Activated B cell treated with CpG ODN at 0.5 μM for 24 hours (primary cell): ENCODE measurements around the gene METTL13. TPM values are rescaled to one million over a fixed set of nuclear protein-coding genes. Genes with fewer than 3 reads are reported as not detected.

Experiments
- ATAC-seq: fragments of 200-7000 bp; cut with Tn5 transposase; one replicate; pipeline ENCODE4 v1.10.0; 2021; ENCODE audit warnings: low read depth, mild to moderate bottlenecking, moderate library complexity
- CTCF ChIA-PET: fragments of 350-600 bp; sonication (Branson Sonifier 250); formaldehyde crosslinking; loops from one replicate; lab custom pipeline; 2021; ENCODE audit warnings: antibody characterized with exemption; lab: Charles Lee
- POLR2A ChIA-PET: fragments of 350-600 bp; sonication (Branson Sonifier 250); formaldehyde crosslinking; loops from one replicate; lab custom pipeline; 2021; ENCODE audit warnings: antibody characterized with exemption; lab: Charles Lee
- DNase-seq: peaks from one replicate; pipeline ENCODE4 v3.0.0; 2022
- H3K27ac Mint-ChIP-seq: one replicate; pipeline ENCODE4 v1.8.0; 2020; ENCODE audit warnings: mixed read lengths
- H3K27me3 Mint-ChIP-seq: one replicate; pipeline ENCODE4 v1.8.0; 2021; ENCODE audit warnings: mixed read lengths
- H3K36me3 Mint-ChIP-seq: one replicate; pipeline ENCODE4 v1.8.0; 2021; ENCODE audit warnings: low read depth, mixed read lengths
- H3K4me1 Mint-ChIP-seq: one replicate; pipeline ENCODE4 v1.8.0; 2021; ENCODE audit warnings: mixed read lengths
- H3K4me3 Mint-ChIP-seq: one replicate; pipeline ENCODE4 v1.8.0; 2020; ENCODE audit warnings: mild to moderate bottlenecking, mixed read lengths
- H3K9me3 Mint-ChIP-seq: one replicate; pipeline ENCODE4 v1.8.0; 2020; ENCODE audit warnings: mixed read lengths
- intact Hi-C: fragments of 100-400 bp; cut with micrococcal nuclease; formaldehyde crosslinking; loops from one replicate; pipeline ENCODE4 v1.15.1; 2024
- total RNA-seq: library from RNA; stranded (reverse); gene quantifications from 2 replicates; pipeline ENCODE4 v1.2.3, GENCODE V29; 2022
- TF ChIP-seq, protein P1 (sequence below): fragments of 200-600 bp; IDR thresholded peaks from one replicate; pipeline ENCODE4 v1.8.0; 2022; ENCODE audit warnings: antibody characterized with exemption, mild to moderate bottlenecking

METTL13 gene
- total RNA-seq, 1 donor from 2014 or later: 35.7 TPM

GRCh38 chr1:171783816-171784530 is 2.5 kb downstream of the METTL13 start:
- DNase-seq: no peak
- no peaks in the 10 kb centered on the region for H3K9me3 Mint-ChIP-seq
- H3K4me1 Mint-ChIP-seq: peaks cover 43% of the 10 kb centered on the region
- TF ChIP-seq, protein P1, sequence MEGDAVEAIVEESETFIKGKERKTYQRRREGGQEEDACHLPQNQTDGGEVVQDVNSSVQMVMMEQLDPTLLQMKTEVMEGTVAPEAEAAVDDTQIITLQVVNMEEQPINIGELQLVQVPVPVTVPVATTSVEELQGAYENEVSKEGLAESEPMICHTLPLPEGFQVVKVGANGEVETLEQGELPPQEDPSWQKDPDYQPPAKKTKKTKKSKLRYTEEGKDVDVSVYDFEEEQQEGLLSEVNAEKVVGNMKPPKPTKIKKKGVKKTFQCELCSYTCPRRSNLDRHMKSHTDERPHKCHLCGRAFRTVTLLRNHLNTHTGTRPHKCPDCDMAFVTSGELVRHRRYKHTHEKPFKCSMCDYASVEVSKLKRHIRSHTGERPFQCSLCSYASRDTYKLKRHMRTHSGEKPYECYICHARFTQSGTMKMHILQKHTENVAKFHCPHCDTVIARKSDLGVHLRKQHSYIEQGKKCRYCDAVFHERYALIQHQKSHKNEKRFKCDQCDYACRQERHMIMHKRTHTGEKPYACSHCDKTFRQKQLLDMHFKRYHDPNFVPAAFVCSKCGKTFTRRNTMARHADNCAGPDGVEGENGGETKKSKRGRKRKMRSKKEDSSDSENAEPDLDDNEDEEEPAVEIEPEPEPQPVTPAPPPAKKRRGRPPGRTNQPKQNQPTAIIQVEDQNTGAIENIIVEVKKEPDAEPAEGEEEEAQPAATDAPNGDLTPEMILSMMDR: no peak
- intact Hi-C loops: loop anchor here (5.0 kb wide), 1 partner anchor 1033 kb away; no protein-coding TSS in a partner anchor
- H3K36me3 Mint-ChIP-seq: peaks cover 63% of the 10 kb centered on the region
- ATAC-seq: no peak
- POLR2A ChIA-PET: interaction anchor here (1.4 kb wide), 1 partner anchor 42 kb away, joined by 4 read pairs; the partner anchor contains the start of gene VAMP4
- no peak overlapping the region for H3K4me3 Mint-ChIP-seq
- no peaks in the 10 kb centered on the region for H3K27me3 Mint-ChIP-seq
- CTCF ChIA-PET: interaction anchor here (2.5 kb wide), 1 partner anchor 17 kb away, joined by 8 read pairs; no protein-coding TSS in a partner anchor
- no peak overlapping the region for H3K27ac Mint-ChIP-seq

DNA sequence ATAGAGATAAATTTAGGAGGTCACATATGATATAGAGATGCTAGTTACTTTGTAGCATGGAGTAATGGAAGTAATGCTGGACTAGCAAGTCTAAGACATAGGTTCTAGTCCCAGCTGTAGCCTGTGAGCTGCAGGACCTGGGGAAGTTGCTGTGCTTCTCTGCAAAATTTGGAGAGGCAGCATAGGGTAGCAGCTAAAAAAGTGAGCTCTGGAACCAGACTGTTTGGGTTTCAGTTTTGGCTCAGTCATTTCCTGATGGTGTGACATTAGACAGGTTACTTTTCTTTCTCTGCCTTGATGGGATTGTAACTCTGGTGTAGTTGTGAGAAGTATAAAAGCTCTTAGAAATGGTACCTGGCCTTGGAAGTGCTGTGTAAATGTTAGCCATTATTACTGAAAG is 3.3 kb downstream of the METTL13 start:
- Mint-ChIP-seq H3K27ac (no peak overlapping the region), H3K27me3 (no peaks in the 10 kb centered on the region), H3K4me1 (peaks cover 43% of the 10 kb centered on the region), H3K36me3 (peaks cover 71% of the 10 kb centered on the region), H3K9me3 (no peaks in the 10 kb centered on the region), H3K4me3 (no peak overlapping the region)
- TF ChIP-seq, protein P1: no peak
- ATAC-seq: no peak
- intact Hi-C loops: loop anchor here (5.0 kb wide), 1 partner anchor 1033 kb away; no protein-coding TSS in a partner anchor
- ChIA-PET CTCF (interaction anchor here (0.6 to 2.5 kb wide), 2 partner anchors 16 to 218 kb away, joined by 4 to 8 read pairs; no protein-coding TSS in a partner anchor), POLR2A (interaction anchor here (1.4 kb wide), 1 partner anchor 42 kb away, joined by 4 read pairs; the partner anchor contains the start of gene VAMP4)
- DNase-seq: no peak

DNA sequence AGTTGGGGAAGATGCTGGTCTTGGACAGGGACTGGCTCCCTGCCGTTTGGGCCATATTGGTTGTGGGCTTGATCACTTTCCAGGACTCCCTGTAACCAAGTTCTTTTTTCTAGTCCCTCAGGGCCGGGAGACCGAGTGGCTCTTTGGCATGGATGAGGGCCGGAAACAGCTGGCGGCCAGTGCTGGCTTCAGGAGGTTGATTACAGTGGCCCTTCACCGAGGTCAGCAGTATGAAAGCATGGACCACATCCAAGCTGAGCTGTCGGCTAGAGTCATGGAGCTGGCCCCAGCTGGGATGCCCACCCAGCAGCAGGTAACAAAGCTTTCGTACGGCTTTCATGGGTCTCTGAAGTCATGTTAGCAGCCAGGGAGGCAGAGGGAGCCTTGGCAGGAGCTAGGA is 4.3 kb downstream of the METTL13 start:
- intact Hi-C loops: no loop called here
- Mint-ChIP-seq H3K9me3 (no peaks in the 10 kb centered on the region), H3K36me3 (peaks cover 80% of the 10 kb centered on the region), H3K27me3 (no peaks in the 10 kb centered on the region), H3K27ac (no peak overlapping the region), H3K4me3 (no peak overlapping the region), H3K4me1 (peaks cover 38% of the 10 kb centered on the region)
- no peak for DNase-seq
- ChIA-PET CTCF (interaction anchor here (2.5 kb wide), 1 partner anchor 16 kb away, joined by 8 read pairs; no protein-coding TSS in a partner anchor), POLR2A (interaction anchor here (1.4 kb wide), 1 partner anchor 43 kb away, joined by 4 read pairs; the partner anchor contains the start of gene VAMP4)
- no peak for ATAC-seq
- TF ChIP-seq, protein P1: no peak

DNA sequence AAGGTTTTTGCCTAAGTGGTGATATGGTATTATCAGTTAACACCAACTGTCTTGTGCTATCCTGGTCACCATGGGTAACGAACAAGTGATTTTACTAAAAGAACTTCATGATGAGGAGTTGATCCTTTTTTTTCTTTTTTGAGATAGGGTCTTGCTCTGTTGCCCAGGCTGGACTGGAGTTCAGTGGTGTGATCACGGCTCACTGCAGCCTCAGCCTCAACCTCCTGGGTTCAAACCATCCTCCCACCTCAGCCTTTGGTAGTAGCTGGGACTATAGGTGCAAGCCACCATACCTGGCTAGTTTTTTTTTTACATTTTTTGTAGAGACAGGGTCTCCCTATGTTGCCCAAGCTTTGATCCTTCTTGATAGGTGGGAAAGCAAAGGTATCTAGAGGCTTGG is 5.1 kb downstream of the METTL13 start:
- H3K36me3 Mint-ChIP-seq: peaks cover 84% of the 10 kb centered on the region
- H3K27me3 Mint-ChIP-seq: no peaks in the 10 kb centered on the region
- CTCF ChIA-PET: no interaction called here
- H3K4me1 Mint-ChIP-seq: peaks cover 31% of the 10 kb centered on the region
- H3K27ac Mint-ChIP-seq: no peak overlapping the region
- ATAC-seq: no peak
- no peak for DNase-seq
- TF ChIP-seq, protein P1: no peak
- POLR2A ChIA-PET: no interaction called here
- H3K9me3 Mint-ChIP-seq: no peaks in the 10 kb centered on the region
- no peak overlapping the region for H3K4me3 Mint-ChIP-seq
- intact Hi-C loops: no loop called here
